ENCODE data around the gene CMC1.

The CMC1 gene

GRCh38 chr3:28278918-28279317 lies 37.5 kb downstream of the CMC1 start:
- Histone ChIP-seq H3K27ac (ENCODE audit: low read length) (no peak overlapping the region), H3K9ac (ENCODE audit: low read depth, low read length) (no peak overlapping the region), H3K79me2 (ENCODE audit: insufficient read depth, low read length) (peaks cover 8% of the 10 kb centered on the region), H4K20me1 (ENCODE audit: insufficient read depth, low read length) (no peaks in the 10 kb centered on the region), H3K4me2 (ENCODE audit: insufficient read depth, low read length) (no peak overlapping the region), H3K9me3 (ENCODE audit: insufficient read depth, low read length, severe bottlenecking) (no peaks in the 10 kb centered on the region), H3K36me3 (ENCODE audit: insufficient read depth, low read length) (peaks cover 21% of the 10 kb centered on the region), H2AFZ (ENCODE audit: low read depth, low read length) (no peak overlapping the region), H3K27me3 (ENCODE audit: insufficient read depth, low read length, poor library complexity) (no peaks in the 10 kb centered on the region), H3K4me3 (ENCODE audit: low read depth in 1 of 2, low read length in 2 of 2) (no peak overlapping the region), H3K4me1 (ENCODE audit: insufficient read depth, low read length) (peaks cover 24% of the 10 kb centered on the region)
- ATAC-seq (ENCODE audit: insufficient read depth, low read depth) (no peak), DNase-seq (no peak)
- no peak for TF ChIP-seq EZH2 (IDR thresholded peaks at IDR 0.05; ENCODE audit: borderline replicate concordance, low read depth, low read length, severe bottlenecking)
- TF ChIP-seq CTCF (IDR thresholded peaks at IDR 0.05; ENCODE audit: borderline replicate concordance, extremely low read depth, low read length, poor library complexity, severe bottlenecking): no peak

- H3K36me3 ChIP-seq (ENCODE audit: insufficient read depth, low read length): peaks cover 16% of the 10 kb centered on the region
- no peaks in the 10 kb centered on the region for H3K27me3 ChIP-seq (ENCODE audit: insufficient read depth, low read length, poor library complexity)
- peaks cover 24% of the 10 kb centered on the region for H3K4me1 ChIP-seq (ENCODE audit: insufficient read depth, low read length)
- H3K79me2 ChIP-seq (ENCODE audit: insufficient read depth, low read length): peaks cover 8% of the 10 kb centered on the region
- ATAC-seq (ENCODE audit: insufficient read depth, low read depth) (no peak), DNase-seq (no peak)
- H2AFZ ChIP-seq (ENCODE audit: low read depth, low read length): no peak overlapping the region
- H3K9ac ChIP-seq (ENCODE audit: low read depth, low read length): no peak overlapping the region
- no peak overlapping the region for H3K27ac ChIP-seq (ENCODE audit: low read length)
- no peak overlapping the region for H3K4me3 ChIP-seq (ENCODE audit: low read depth in 1 of 2, low read length in 2 of 2)
- no peaks in the 10 kb centered on the region for H3K9me3 ChIP-seq (ENCODE audit: insufficient read depth, low read length, severe bottlenecking)
- H4K20me1 ChIP-seq (ENCODE audit: insufficient read depth, low read length): no peaks in the 10 kb centered on the region
- H3K4me2 ChIP-seq (ENCODE audit: insufficient read depth, low read length): no peak overlapping the region
- TF ChIP-seq CTCF (IDR thresholded peaks at IDR 0.05; ENCODE audit: borderline replicate concordance, extremely low read depth, low read length, poor library complexity, severe bottlenecking) (no peak), EZH2 (IDR thresholded peaks at IDR 0.05; ENCODE audit: borderline replicate concordance, low read depth, low read length, severe bottlenecking) (no peak)
These were observed 38.4 kb downstream of the CMC1 start for GRCh38 chr3:28279770-28280169.

GRCh38 chr3:28280781-28281180 lies 39.4 kb downstream of the CMC1 start:
- Histone ChIP-seq H4K20me1 (ENCODE audit: insufficient read depth, low read length) (no peaks in the 10 kb centered on the region), H3K9ac (ENCODE audit: low read depth, low read length) (no peak overlapping the region), H3K9me3 (ENCODE audit: insufficient read depth, low read length, severe bottlenecking) (no peaks in the 10 kb centered on the region), H3K4me3 (ENCODE audit: low read depth in 1 of 2, low read length in 2 of 2) (no peak overlapping the region), H3K4me1 (ENCODE audit: insufficient read depth, low read length) (peaks cover 14% of the 10 kb centered on the region), H3K27me3 (ENCODE audit: insufficient read depth, low read length, poor library complexity) (no peaks in the 10 kb centered on the region), H3K79me2 (ENCODE audit: insufficient read depth, low read length) (peaks cover 3% of the 10 kb centered on the region; the same call in 1 of the 2 replicates), H3K27ac (ENCODE audit: low read length) (no peak overlapping the region), H2AFZ (ENCODE audit: low read depth, low read length) (no peak overlapping the region), H3K36me3 (ENCODE audit: insufficient read depth, low read length) (peaks cover 6% of the 10 kb centered on the region), H3K4me2 (ENCODE audit: insufficient read depth, low read length) (no peak overlapping the region)
- ATAC-seq (ENCODE audit: insufficient read depth, low read depth) (no peak), DNase-seq (no peak)
- TF ChIP-seq CTCF (IDR thresholded peaks at IDR 0.05; ENCODE audit: borderline replicate concordance, extremely low read depth, low read length, poor library complexity, severe bottlenecking) (no peak), EZH2 (IDR thresholded peaks at IDR 0.05; ENCODE audit: borderline replicate concordance, low read depth, low read length, severe bottlenecking) (no peak)

- H3K4me3 ChIP-seq (ENCODE audit: low read depth in 1 of 2, low read length in 2 of 2): no peak overlapping the region
- no peak overlapping the region for H3K4me2 ChIP-seq (ENCODE audit: insufficient read depth, low read length)
- no peak for DNase-seq
- H3K9me3 ChIP-seq (ENCODE audit: insufficient read depth, low read length, severe bottlenecking): no peaks in the 10 kb centered on the region
- H2AFZ ChIP-seq (ENCODE audit: low read depth, low read length): no peak overlapping the region
- no peaks in the 10 kb centered on the region for H3K27me3 ChIP-seq (ENCODE audit: insufficient read depth, low read length, poor library complexity)
- H3K79me2 ChIP-seq (ENCODE audit: insufficient read depth, low read length): no peaks in the 10 kb centered on the region
- peak; percentile 90 for ATAC-seq (ENCODE audit: insufficient read depth, low read depth)
- H3K9ac ChIP-seq (ENCODE audit: low read depth, low read length): no peak overlapping the region
- no peaks in the 10 kb centered on the region for H4K20me1 ChIP-seq (ENCODE audit: insufficient read depth, low read length)
- TF ChIP-seq CTCF (IDR thresholded peaks at IDR 0.05; ENCODE audit: borderline replicate concordance, extremely low read depth, low read length, poor library complexity, severe bottlenecking): peak; percentile 70
- no peak for TF ChIP-seq EZH2 (IDR thresholded peaks at IDR 0.05; ENCODE audit: borderline replicate concordance, low read depth, low read length, severe bottlenecking)
- H3K36me3 ChIP-seq (ENCODE audit: insufficient read depth, low read length): 0 out of 2 replicates have a peak, but pooled peaks cover 3% of the 10 kb centered on the region
- no peak overlapping the region for H3K27ac ChIP-seq (ENCODE audit: low read length)
- H3K4me1 ChIP-seq (ENCODE audit: insufficient read depth, low read length): no peaks in the 10 kb centered on the region; the same call in 1 of the 2 replicates
These were observed 45.2 kb downstream of the CMC1 start for GRCh38 chr3:28286595-28286994.
